ENCODE results near the gene APOA4. TPM values are rescaled to one million over a fixed set of nuclear protein-coding genes. Genes with fewer than 3 reads are reported as not detected.

APOA4 gene
- total and polyA plus RNA-seq, 2 of the 13 experiments (the other 11 are each of a cell fraction or from before 2014, with no cell fraction given) = 3.8 to 7.2 TPM

DNA sequence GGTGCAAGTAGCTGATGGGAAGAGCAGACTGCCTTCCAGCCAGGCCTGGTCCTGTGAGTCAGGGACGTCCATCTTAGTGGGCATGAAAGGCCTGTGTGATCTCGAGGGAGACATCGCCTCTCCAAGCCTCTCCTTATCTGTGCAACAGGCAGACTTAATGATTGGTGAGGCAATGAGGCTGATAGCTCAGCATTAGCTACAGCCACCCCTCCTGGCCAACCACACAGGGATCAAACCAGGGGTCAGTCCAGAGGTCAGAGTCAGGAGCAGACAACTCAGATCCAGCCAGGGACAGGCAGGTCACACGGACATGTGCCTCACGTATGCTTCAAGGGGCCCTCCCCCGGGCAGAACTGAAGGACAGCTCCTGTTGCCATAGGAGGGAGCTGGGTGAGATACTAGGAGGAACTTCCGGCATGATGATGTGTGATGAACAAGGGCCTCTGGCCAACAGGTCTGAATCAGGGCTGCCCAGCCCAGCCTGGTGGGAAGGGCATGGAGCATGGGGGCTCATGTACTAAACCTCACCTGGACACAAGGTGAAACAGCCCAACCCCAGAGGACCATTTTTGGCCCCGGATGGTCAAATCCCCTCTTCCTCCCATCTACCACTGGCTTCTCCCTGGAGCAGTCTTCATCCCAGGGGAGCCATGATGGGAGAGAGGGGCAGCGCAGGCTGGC is 3.8 kb upstream of the APOA4 start (continued):
- TF ChIP-seq ZNF468 (CRISPR knock-in tag; IDR thresholded peaks at IDR 0.05) (no peak), ZNF547 (CRISPR knock-in tag; IDR thresholded peaks at IDR 0.05) (peak; percentile 45; the same call in 1 of the 2 replicates), ZNF777 (CRISPR knock-in tag; IDR thresholded peaks at IDR 0.05) (peak; percentile 59), PAWR (CRISPR knock-in tag; IDR thresholded peaks at IDR 0.05; ENCODE audit: borderline replicate concordance) (0 out of 2 replicates have a peak, but pooled peaks have one; percentile 67), GLI4 (CRISPR knock-in tag; IDR thresholded peaks at IDR 0.05; ENCODE audit: borderline replicate concordance) (no peak), HOXA7 (CRISPR knock-in tag; IDR thresholded peaks at IDR 0.05) (no peak), NBN (conservative IDR thresholded peaks at IDR 0.05) (no peak), SMYD3 (CRISPR knock-in tag; IDR thresholded peaks at IDR 0.05) (no peak; the same call in 1 of the 2 replicates), CBX2 (IDR thresholded peaks at IDR 0.05; ENCODE audit: low read depth, low read length) (no peak), CBX2 (CRISPR knock-in tag; IDR thresholded peaks at IDR 0.05; ENCODE audit: low read depth) (no peak), IKZF1 (IDR thresholded peaks at IDR 0.05) (no peak), TEAD2 (CRISPR knock-in tag; IDR thresholded peaks at IDR 0.05) (no peak), ZNF354B (CRISPR knock-in tag; IDR thresholded peaks at IDR 0.05) (no peak), ZFY (CRISPR knock-in tag; IDR thresholded peaks at IDR 0.05) (peak; percentile 69), MAFG (CRISPR knock-in tag; IDR thresholded peaks at IDR 0.05) (no peak), CENPT (CRISPR knock-in tag; IDR thresholded peaks at IDR 0.05; ENCODE audit: low read depth) (no peak; the same call in 1 of the 2 replicates), RAD51 (IDR thresholded peaks at IDR 0.05; ENCODE audit: borderline replicate concordance) (no peak), CBFB (CRISPR knock-in tag; IDR thresholded peaks at IDR 0.05) (no peak; the same call in 1 of the 2 replicates), CCAR2 (optimal IDR thresholded peaks at IDR 0.05; ENCODE audit: low read depth, low read length) (no peak), KAT7 (CRISPR knock-in tag; IDR thresholded peaks at IDR 0.05; ENCODE audit: borderline replicate concordance) (no peak)
- TF ChIP-seq, protein P1, sequence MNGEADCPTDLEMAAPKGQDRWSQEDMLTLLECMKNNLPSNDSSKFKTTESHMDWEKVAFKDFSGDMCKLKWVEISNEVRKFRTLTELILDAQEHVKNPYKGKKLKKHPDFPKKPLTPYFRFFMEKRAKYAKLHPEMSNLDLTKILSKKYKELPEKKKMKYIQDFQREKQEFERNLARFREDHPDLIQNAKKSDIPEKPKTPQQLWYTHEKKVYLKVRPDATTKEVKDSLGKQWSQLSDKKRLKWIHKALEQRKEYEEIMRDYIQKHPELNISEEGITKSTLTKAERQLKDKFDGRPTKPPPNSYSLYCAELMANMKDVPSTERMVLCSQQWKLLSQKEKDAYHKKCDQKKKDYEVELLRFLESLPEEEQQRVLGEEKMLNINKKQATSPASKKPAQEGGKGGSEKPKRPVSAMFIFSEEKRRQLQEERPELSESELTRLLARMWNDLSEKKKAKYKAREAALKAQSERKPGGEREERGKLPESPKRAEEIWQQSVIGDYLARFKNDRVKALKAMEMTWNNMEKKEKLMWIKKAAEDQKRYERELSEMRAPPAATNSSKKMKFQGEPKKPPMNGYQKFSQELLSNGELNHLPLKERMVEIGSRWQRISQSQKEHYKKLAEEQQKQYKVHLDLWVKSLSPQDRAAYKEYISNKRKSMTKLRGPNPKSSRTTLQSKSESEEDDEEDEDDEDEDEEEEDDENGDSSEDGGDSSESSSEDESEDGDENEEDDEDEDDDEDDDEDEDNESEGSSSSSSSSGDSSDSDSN (CRISPR knock-in tag; IDR thresholded peaks at IDR 0.05) = peak; percentile 72
- TF ChIP-seq, protein P2, sequence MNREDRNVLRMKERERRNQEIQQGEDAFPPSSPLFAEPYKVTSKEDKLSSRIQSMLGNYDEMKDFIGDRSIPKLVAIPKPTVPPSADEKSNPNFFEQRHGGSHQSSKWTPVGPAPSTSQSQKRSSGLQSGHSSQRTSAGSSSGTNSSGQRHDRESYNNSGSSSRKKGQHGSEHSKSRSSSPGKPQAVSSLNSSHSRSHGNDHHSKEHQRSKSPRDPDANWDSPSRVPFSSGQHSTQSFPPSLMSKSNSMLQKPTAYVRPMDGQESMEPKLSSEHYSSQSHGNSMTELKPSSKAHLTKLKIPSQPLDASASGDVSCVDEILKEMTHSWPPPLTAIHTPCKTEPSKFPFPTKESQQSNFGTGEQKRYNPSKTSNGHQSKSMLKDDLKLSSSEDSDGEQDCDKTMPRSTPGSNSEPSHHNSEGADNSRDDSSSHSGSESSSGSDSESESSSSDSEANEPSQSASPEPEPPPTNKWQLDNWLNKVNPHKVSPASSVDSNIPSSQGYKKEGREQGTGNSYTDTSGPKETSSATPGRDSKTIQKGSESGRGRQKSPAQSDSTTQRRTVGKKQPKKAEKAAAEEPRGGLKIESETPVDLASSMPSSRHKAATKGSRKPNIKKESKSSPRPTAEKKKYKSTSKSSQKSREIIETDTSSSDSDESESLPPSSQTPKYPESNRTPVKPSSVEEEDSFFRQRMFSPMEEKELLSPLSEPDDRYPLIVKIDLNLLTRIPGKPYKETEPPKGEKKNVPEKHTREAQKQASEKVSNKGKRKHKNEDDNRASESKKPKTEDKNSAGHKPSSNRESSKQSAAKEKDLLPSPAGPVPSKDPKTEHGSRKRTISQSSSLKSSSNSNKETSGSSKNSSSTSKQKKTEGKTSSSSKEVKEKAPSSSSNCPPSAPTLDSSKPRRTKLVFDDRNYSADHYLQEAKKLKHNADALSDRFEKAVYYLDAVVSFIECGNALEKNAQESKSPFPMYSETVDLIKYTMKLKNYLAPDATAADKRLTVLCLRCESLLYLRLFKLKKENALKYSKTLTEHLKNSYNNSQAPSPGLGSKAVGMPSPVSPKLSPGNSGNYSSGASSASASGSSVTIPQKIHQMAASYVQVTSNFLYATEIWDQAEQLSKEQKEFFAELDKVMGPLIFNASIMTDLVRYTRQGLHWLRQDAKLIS (CRISPR knock-in tag; IDR thresholded peaks at IDR 0.05) = no peak
- TF ChIP-seq, protein P3, sequence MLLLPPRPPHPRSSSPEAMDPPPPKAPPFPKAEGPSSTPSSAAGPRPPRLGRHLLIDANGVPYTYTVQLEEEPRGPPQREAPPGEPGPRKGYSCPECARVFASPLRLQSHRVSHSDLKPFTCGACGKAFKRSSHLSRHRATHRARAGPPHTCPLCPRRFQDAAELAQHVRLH (CRISPR knock-in tag; IDR thresholded peaks at IDR 0.05; ENCODE audit: borderline replicate concordance, low read depth) = peak; percentile 93; the same call in 1 of the 2 replicates
- TF ChIP-seq, protein P4, sequence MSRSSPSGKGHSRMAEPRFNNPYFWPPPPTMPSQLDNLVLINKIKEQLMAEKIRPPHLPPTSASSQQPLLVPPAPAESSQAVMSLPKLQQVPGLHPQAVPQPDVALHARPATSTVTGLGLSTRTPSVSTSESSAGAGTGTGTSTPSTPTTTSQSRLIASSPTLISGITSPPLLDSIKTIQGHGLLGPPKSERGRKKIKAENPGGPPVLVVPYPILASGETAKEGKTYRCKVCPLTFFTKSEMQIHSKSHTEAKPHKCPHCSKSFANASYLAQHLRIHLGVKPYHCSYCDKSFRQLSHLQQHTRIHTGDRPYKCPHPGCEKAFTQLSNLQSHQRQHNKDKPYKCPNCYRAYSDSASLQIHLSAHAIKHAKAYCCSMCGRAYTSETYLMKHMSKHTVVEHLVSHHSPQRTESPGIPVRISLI (CRISPR knock-in tag; IDR thresholded peaks at IDR 0.05; ENCODE audit: borderline replicate concordance) = no peak

Data from HepG2 (cell line).